Memory B cell (primary cell): ENCODE results near the gene NUAK2.

Experiments used
- ATAC-seq: fragments of 150-1000 bp; cut with Tn5 transposase; 2 replicates; pipeline ENCODE4 v1.10.0; 2021; ENCODE audit warnings: low read depth, mild to moderate bottlenecking, moderate library complexity
- DNase-seq, 2 donors: peaks; one replicate each; pipeline ENCODE4 v3.0.0; 2022; ENCODE audit warnings: low spot score in 2 of 2
- H3K27ac Mint-ChIP-seq: one replicate; pipeline ENCODE4 v1.8.0; 2022; ENCODE audit warnings: mild to moderate bottlenecking, moderate library complexity, mixed read lengths
- H3K27me3 Mint-ChIP-seq: one replicate; pipeline ENCODE4 v1.8.0; 2022; ENCODE audit warnings: mixed read lengths
- H3K36me3 Mint-ChIP-seq: one replicate; pipeline ENCODE4 v1.8.0; 2022; ENCODE audit warnings: mild to moderate bottlenecking, mixed read lengths
- H3K4me1 Mint-ChIP-seq: one replicate; pipeline ENCODE4 v1.8.0; 2022; ENCODE audit warnings: mixed read lengths
- H3K4me3 Mint-ChIP-seq: one replicate; pipeline ENCODE4 v1.8.0; 2022; ENCODE audit warnings: mild to moderate bottlenecking, moderate library complexity, mixed read lengths
- H3K9me3 Mint-ChIP-seq: one replicate; pipeline ENCODE4 v1.8.0; 2022; ENCODE audit warnings: mixed read lengths

NUAK2 gene

GRCh38 chr1:205319081-205320018 is 2.2 kb downstream of the NUAK2 start:
- Mint-ChIP-seq H3K9me3 (no peaks in the 10 kb centered on the region), H3K4me1 (peaks cover 52% of the 10 kb centered on the region), H3K4me3 (peak overlapping the region; percentile 100), H3K36me3 (peaks cover 16% of the 10 kb centered on the region), H3K27ac (peak overlapping the region; percentile 99), H3K27me3 (no peaks in the 10 kb centered on the region)
- no peak for ATAC-seq
- DNase-seq = no peak

- no peaks in the 10 kb centered on the region for H3K27me3 Mint-ChIP-seq
- DNase-seq = no peak
- H3K9me3 Mint-ChIP-seq = no peaks in the 10 kb centered on the region
- peaks cover 61% of the 10 kb centered on the region for H3K4me1 Mint-ChIP-seq
- peak overlapping the region; percentile 100 for H3K4me3 Mint-ChIP-seq
- H3K36me3 Mint-ChIP-seq = peaks cover 16% of the 10 kb centered on the region
- peak overlapping the region; percentile 73 for H3K27ac Mint-ChIP-seq
- no peak for ATAC-seq
Measured at GRCh38 chr1:205318231-205318991, 3.1 kb downstream of the NUAK2 start.

- no peak for ATAC-seq
- Mint-ChIP-seq H3K27me3 (no peaks in the 10 kb centered on the region), H3K4me3 (peak overlapping the region; percentile 100), H3K27ac (peak overlapping the region; percentile 73), H3K4me1 (peaks cover 69% of the 10 kb centered on the region), H3K9me3 (no peaks in the 10 kb centered on the region), H3K36me3 (peaks cover 16% of the 10 kb centered on the region)
- no peak for DNase-seq
Measured at GRCh38 chr1:205317311-205317917, 4.1 kb downstream of the NUAK2 start.

- Mint-ChIP-seq H3K36me3 (peaks cover 19% of the 10 kb centered on the region), H3K4me3 (peak overlapping the region; percentile 100), H3K27ac (peak overlapping the region; percentile 64), H3K9me3 (no peaks in the 10 kb centered on the region), H3K4me1 (peaks cover 77% of the 10 kb centered on the region), H3K27me3 (no peaks in the 10 kb centered on the region)
- DNase-seq (no peak), ATAC-seq (no peak)
Measured at GRCh38 chr1:205316161-205316566, 5.4 kb downstream of the NUAK2 start.

- peaks cover 25% of the 10 kb centered on the region for H3K36me3 Mint-ChIP-seq
- peak overlapping the region; percentile 87 for H3K4me3 Mint-ChIP-seq
- no peaks in the 10 kb centered on the region for H3K27me3 Mint-ChIP-seq
- peaks cover 85% of the 10 kb centered on the region for H3K4me1 Mint-ChIP-seq
- H3K27ac Mint-ChIP-seq = peak overlapping the region; percentile 99
- H3K9me3 Mint-ChIP-seq = no peaks in the 10 kb centered on the region
- no peak for ATAC-seq
- DNase-seq = no peak
Measured at GRCh38 chr1:205315008-205315618, 6.4 kb downstream of the NUAK2 start.

GRCh38 chr1:205313563-205314308 is 7.8 kb downstream of the NUAK2 start:
- H3K36me3 Mint-ChIP-seq = peaks cover 22% of the 10 kb centered on the region
- peak overlapping the region; percentile 87 for H3K4me3 Mint-ChIP-seq
- H3K27ac Mint-ChIP-seq = peak overlapping the region; percentile 99
- H3K27me3 Mint-ChIP-seq = no peaks in the 10 kb centered on the region
- H3K4me1 Mint-ChIP-seq = peaks cover 80% of the 10 kb centered on the region
- ATAC-seq (peak; percentile 76), DNase-seq (peak; percentile 57 to 61)
- no peaks in the 10 kb centered on the region for H3K9me3 Mint-ChIP-seq

GRCh38 chr1:205312866-205313562 is 8.5 kb downstream of the NUAK2 start:
- no peak for DNase-seq
- H3K9me3 Mint-ChIP-seq = no peaks in the 10 kb centered on the region
- peaks cover 22% of the 10 kb centered on the region for H3K36me3 Mint-ChIP-seq
- peaks cover 74% of the 10 kb centered on the region for H3K4me1 Mint-ChIP-seq
- no peak for ATAC-seq
- no peaks in the 10 kb centered on the region for H3K27me3 Mint-ChIP-seq
- peak overlapping the region; percentile 87 for H3K4me3 Mint-ChIP-seq
- H3K27ac Mint-ChIP-seq = peak overlapping the region; percentile 99

- Mint-ChIP-seq H3K4me1 (peaks cover 62% of the 10 kb centered on the region), H3K4me3 (peak overlapping the region; percentile 74), H3K27me3 (no peaks in the 10 kb centered on the region), H3K27ac (peak overlapping the region; percentile 99), H3K9me3 (no peaks in the 10 kb centered on the region), H3K36me3 (peaks cover 27% of the 10 kb centered on the region)
- DNase-seq (peak; percentile 26 to 51), ATAC-seq (peak; percentile 67)
Measured at GRCh38 chr1:205310976-205311704, 10.4 kb downstream of the NUAK2 start.

GRCh38 chr1:205309741-205310140 is 11.8 kb downstream of the NUAK2 start:
- peak overlapping the region; percentile 99 for H3K27ac Mint-ChIP-seq
- H3K27me3 Mint-ChIP-seq = no peaks in the 10 kb centered on the region
- H3K4me3 Mint-ChIP-seq = no peak overlapping the region
- H3K36me3 Mint-ChIP-seq = peaks cover 36% of the 10 kb centered on the region
- no peaks in the 10 kb centered on the region for H3K9me3 Mint-ChIP-seq
- DNase-seq (no peak), ATAC-seq (no peak)
- peaks cover 58% of the 10 kb centered on the region for H3K4me1 Mint-ChIP-seq

GRCh38 chr1:205306929-205307566 is 14.5 kb downstream of the NUAK2 start:
- ATAC-seq (no peak), DNase-seq (no peak)
- no peaks in the 10 kb centered on the region for H3K9me3 Mint-ChIP-seq
- peaks cover 41% of the 10 kb centered on the region for H3K4me1 Mint-ChIP-seq
- no peak overlapping the region for H3K27ac Mint-ChIP-seq
- no peak overlapping the region for H3K4me3 Mint-ChIP-seq
- H3K27me3 Mint-ChIP-seq = no peaks in the 10 kb centered on the region
- peaks cover 46% of the 10 kb centered on the region for H3K36me3 Mint-ChIP-seq

GRCh38 chr1:205304695-205305070 is 16.9 kb downstream of the NUAK2 start:
- Mint-ChIP-seq H3K27ac (peak overlapping the region; percentile 50), H3K9me3 (no peaks in the 10 kb centered on the region), H3K4me3 (no peak overlapping the region), H3K4me1 (peaks cover 39% of the 10 kb centered on the region), H3K36me3 (peaks cover 35% of the 10 kb centered on the region), H3K27me3 (no peaks in the 10 kb centered on the region)
- ATAC-seq (no peak), DNase-seq (no peak)
